K562 (cell line): ENCODE results near the gene CCM2. TPM values are rescaled to one million over a fixed set of nuclear protein-coding genes. Genes with fewer than 3 reads are reported as not detected.

Experiments used
- CXXC5 ChIP-seq: fragments of 250-450 bp; sonication (Bioruptor Pico); IDR thresholded peaks from 2 replicates; pipeline ENCODE4 v1.8.0; 2022; ENCODE audit warnings: inconsistent platforms, mild to moderate bottlenecking, moderate library complexity
- GABPA ChIP-seq: fragments of 200-800 bp; sonication (Bioruptor generic); conservative IDR thresholded peaks from 2 replicates; pipeline ENCODE4 v1.6.1; 2016; ENCODE audit warnings: low read depth, missing genetic modification characterization, missing compliant biosample characterization
- MAFK ChIP-seq: IDR thresholded peaks from 2 replicates; pipeline ENCODE4 v1.6.1; 2011; ENCODE audit warnings: low read length, improper control_type of control experiment
- MCM5 ChIP-seq: fragments of 450-650 bp; IDR thresholded peaks from 2 replicates; pipeline ENCODE4 v1.6.1; 2016; ENCODE audit warnings: low read depth
- NR2F6 ChIP-seq: fragments of 450-650 bp; formaldehyde crosslinking; IDR thresholded peaks from 2 replicates; pipeline ENCODE4 v1.4.0; 2020; ENCODE audit warnings: mild to moderate bottlenecking
- POLR2G ChIP-seq: fragments of 200-400 bp; formaldehyde crosslinking; IDR thresholded peaks from 2 replicates; pipeline ENCODE4 v1.6.1; 2017; ENCODE audit warnings: low read depth, mild to moderate bottlenecking, antibody characterized with exemption, low read length, moderate library complexity
- POLR2H ChIP-seq: IDR thresholded peaks from 2 replicates; pipeline ENCODE4 v1.6.1; 2016; ENCODE audit warnings: missing genetic modification characterization, low read depth, mild to moderate bottlenecking, control low read depth, missing compliant biosample characterization, moderate library complexity
- PURB ChIP-seq: sonication (generic); formaldehyde crosslinking; IDR thresholded peaks from 2 replicates; pipeline ENCODE4 v1.9.0; 2021; ENCODE audit warnings: low read depth, mild to moderate bottlenecking, missing genetic modification reagents
- RBFOX2 ChIP-seq: fragments of 200-400 bp; formaldehyde crosslinking; IDR thresholded peaks from 2 replicates; pipeline ENCODE4 v1.6.1; 2017; ENCODE audit warnings: low read depth, mild to moderate bottlenecking, low read length, moderate library complexity
- RBM17 ChIP-seq: fragments of 200-400 bp; formaldehyde crosslinking; IDR thresholded peaks from 2 replicates; pipeline ENCODE4 v1.6.1; 2017; ENCODE audit warnings: low read depth, mild to moderate bottlenecking, low read length, borderline replicate concordance
- RBM22 ChIP-seq: fragments of 200-400 bp; formaldehyde crosslinking; IDR thresholded peaks from 2 replicates; pipeline ENCODE4 v1.6.1; 2018; ENCODE audit warnings: low read length, low read depth; ENCODE audit not compliant: poor library complexity, severe bottlenecking
- ZNF274 ChIP-seq: IDR thresholded peaks from 2 replicates; pipeline ENCODE4 v1.6.1; 2011; ENCODE audit warnings: low read depth, mild to moderate bottlenecking, low read length, moderate library complexity, borderline replicate concordance
- ZNF347 ChIP-seq: fragments of 450-650 bp; formaldehyde crosslinking; IDR thresholded peaks from 2 replicates; pipeline ENCODE4 v1.4.0; 2020; ENCODE audit warnings: low read depth, mild to moderate bottlenecking, moderate library complexity
- ZNF740 ChIP-seq, 3 experiments: fragments of 200-800 bp in 1 of 3; sonication (Bioruptor generic) in 1 of 3; sonication (generic) in 1 of 3; formaldehyde crosslinking in 1 of 3; IDR thresholded peaks; 2 replicates each; pipeline versions ENCODE4 v1.6.1 to v1.8.0; 2016 to 2022; ENCODE audit warnings: mild to moderate bottlenecking in 2 of 3, missing compliant biosample characterization in 2 of 3, missing genetic modification characterization in 2 of 3, missing genetic modification reagents in 1 of 3
- polyA plus RNA-seq, 8 experiments: library from polyadenylated mRNA; depleted of rRNA in 4 of 8; stranded (reverse) in 5 of 8; unstranded in 3 of 8; fragments of >200 nt; fragmentation: Nextera tagmentation in 2 of 8; fragmentation: Illumina TruSeq in 1 of 8; extraction: Ambion mirVana in 2 of 8; extraction: Trizol in 1 of 8; gene quantifications; 2 replicates each; pipeline versions ENCODE4 v1.2.1 to v1.2.3, GENCODE V29; 2011 to 2014; ENCODE audit warnings: inconsistent platforms in 1 of 8, missing spikeins in 1 of 8
- total RNA-seq, 7 experiments: library from RNA; depleted of rRNA in 6 of 7; stranded (reverse); fragments of >200 nt in 6 of 7; fragmentation: Illumina TruSeq in 2 of 7; extraction: Trizol in 2 of 7; gene quantifications; 2 replicates each; pipeline versions ENCODE4 v1.2.1 to v1.2.3, GENCODE V29; 2011 to 2021; ENCODE audit warnings: low replicate concordance in 1 of 7
- TF ChIP-seq, protein P1 (sequence below): fragments of 250-450 bp; sonication (Bioruptor Pico); IDR thresholded peaks from 2 replicates; pipeline ENCODE4 v1.5.0; 2021; ENCODE audit warnings: mild to moderate bottlenecking, moderate library complexity
- TF ChIP-seq, protein P2 (sequence below), 2 experiments: IDR thresholded peaks; 2 replicates each; pipeline ENCODE4 v1.6.1; 2012; ENCODE audit warnings: improper control_type of control experiment in 2 of 2, low read depth in 2 of 2, low read length in 2 of 2, borderline replicate concordance in 1 of 2

CCM2 gene
- total and polyA plus RNA-seq, 9 of the 15 experiments (the other 6 are each of a cell fraction or from before 2014, with no cell fraction given): 0.41 to 38.6 (median 25.9) TPM

DNA sequence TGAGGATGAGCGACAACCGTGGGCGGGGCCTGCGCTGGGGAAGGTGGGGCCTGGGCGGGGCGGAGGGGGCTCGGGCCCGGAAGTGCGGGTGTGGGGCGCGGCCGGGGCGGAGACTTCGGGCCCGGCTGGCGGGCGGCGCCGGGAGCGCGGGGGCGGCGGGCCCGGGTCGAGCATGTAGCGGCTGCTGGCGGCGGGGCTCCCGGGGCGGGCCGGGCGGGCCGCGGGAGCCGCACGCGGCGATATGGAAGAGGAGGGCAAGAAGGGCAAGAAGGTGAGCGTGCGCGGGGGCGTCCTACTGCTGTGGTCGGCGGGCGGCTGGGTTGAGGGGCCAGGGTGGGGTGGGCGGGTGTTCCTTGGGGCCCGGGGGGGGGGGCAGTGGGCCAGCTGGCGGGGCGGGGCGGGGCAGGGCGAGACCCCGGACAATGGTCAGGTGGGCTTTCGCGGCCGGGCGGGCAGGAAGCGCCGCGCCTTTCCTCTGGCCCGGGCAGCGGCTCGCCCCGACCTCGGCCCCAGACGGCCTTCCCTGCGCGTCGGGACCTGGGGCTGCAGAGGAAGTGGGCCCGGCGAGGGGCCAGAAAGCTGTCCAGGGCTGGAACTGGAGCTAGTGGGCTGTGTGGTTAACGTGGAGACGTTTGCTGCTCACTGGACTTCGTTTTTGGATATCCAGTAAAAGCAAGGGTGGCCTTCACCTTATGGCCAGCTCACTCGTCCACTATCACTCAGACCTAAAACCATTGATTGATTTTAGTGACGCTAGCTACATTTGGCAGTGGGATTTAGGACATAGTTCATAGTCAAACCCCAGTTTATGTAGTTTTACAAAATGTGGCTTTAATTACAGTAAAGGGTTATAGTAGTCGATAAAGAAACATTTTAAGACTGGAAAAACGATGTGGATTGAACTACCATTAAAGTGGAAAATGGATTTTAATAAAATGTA lies at the start of gene CCM2 (continued):
- TF ChIP-seq, protein P1, sequence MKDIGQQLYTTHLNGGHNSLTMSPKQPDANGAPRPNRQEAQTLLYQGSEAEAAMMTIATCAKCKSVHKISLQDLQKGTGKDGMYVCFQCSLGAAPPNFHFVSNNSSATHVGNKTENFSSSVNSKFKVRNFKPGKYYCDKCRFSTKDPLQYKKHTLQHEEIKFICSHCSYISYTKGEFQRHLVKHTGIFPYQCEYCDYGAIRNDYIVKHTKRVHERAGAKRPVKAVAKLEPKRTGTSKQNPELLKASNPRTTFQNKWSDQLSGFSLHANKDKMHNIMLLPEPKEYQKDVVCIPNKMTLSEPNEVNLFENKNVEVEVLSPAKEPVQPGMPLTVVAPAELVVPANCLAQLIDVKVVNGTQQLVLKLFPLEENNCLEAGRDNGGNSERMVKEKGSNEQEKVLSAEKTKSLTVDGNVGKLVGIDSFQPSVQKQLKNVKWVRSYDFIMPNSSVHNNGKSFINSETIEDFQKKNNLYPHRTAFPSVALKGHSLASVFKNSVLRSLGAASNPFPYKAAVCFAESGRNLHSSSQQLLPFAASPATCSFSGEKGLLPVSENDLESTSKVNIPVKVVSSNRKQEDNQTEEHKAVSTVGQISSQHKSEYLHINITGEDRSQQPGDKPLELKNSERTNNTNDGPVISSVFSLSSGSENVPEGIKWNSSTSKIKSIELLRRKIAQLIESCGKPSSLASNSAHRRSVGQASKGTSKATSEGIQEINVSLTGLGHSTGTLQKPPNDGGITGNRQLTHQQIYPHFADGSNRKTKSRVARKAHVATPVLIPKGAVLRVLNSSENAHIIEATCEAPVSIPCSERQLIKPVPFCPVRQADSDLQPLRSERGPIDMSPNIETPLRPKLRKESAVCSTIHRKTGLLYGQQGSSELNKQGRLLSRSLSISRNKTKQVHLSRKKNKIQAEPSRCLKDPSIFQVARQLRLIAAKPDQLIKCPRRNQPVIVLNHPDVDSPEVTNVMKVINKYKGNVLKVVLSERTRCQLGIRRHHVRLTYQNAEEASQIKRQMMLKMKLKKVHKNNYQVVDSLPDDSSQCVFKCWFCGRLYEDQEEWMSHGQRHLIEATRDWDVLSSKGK: no peak
- TF ChIP-seq RBM17 (no peak), POLR2G (peak; percentile 71), GABPA (tag) (peak; percentile 76), CXXC5 (CRISPR knock-in tag) (0 out of 2 replicates have a peak, but pooled peaks have one; percentile 5), PURB (CRISPR knock-in tag) (no peak), RBFOX2 (peak; percentile 59), ZNF274 (no peak), POLR2H (no peak), ZNF740 (CRISPR knock-in tag; IDR thresholded peaks at IDR 0.05) (peak; percentile 51; the same call in 1 of the 2 replicates), ZNF740 (tag; IDR thresholded peaks at IDR 0.05) (peak in 1 of 2 experiments; percentile 51; a peak in 1 of 4 replicates), ZNF347 (CRISPR knock-in tag) (no peak), MCM5 (no peak), RBM22 (no peak), MAFK (no peak), NR2F6 (no peak)
- TF ChIP-seq, protein P2, sequence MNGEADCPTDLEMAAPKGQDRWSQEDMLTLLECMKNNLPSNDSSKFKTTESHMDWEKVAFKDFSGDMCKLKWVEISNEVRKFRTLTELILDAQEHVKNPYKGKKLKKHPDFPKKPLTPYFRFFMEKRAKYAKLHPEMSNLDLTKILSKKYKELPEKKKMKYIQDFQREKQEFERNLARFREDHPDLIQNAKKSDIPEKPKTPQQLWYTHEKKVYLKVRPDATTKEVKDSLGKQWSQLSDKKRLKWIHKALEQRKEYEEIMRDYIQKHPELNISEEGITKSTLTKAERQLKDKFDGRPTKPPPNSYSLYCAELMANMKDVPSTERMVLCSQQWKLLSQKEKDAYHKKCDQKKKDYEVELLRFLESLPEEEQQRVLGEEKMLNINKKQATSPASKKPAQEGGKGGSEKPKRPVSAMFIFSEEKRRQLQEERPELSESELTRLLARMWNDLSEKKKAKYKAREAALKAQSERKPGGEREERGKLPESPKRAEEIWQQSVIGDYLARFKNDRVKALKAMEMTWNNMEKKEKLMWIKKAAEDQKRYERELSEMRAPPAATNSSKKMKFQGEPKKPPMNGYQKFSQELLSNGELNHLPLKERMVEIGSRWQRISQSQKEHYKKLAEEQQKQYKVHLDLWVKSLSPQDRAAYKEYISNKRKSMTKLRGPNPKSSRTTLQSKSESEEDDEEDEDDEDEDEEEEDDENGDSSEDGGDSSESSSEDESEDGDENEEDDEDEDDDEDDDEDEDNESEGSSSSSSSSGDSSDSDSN (IDR thresholded peaks at IDR 0.05; ENCODE audit: borderline replicate concordance in 1 of 2, low read depth in 2 of 2, low read length in 2 of 2): 0 out of 4 replicates have a peak, but pooled peaks of 1 of the 2 experiments have one; percentile 67
